Activated naive CD4-positive, alpha-beta T cell treated with Interleukin-2 at 50 U/mL for 16 hours (primary cell): ENCODE data around the gene RNH1.
A peak's percentile ranks its signal among the peaks of the same experiment; 100 is the strongest.
"Not testable (repeated sequence)": the region's sequence is repeated elsewhere in the genome, so short reads cannot be mapped to it uniquely, and the experiment has no call there.

Experiments used
- DNase-seq: peaks from one replicate; pipeline ENCODE4 v3.0.0-alpha.2; 2020

RNH1 gene

DNA sequence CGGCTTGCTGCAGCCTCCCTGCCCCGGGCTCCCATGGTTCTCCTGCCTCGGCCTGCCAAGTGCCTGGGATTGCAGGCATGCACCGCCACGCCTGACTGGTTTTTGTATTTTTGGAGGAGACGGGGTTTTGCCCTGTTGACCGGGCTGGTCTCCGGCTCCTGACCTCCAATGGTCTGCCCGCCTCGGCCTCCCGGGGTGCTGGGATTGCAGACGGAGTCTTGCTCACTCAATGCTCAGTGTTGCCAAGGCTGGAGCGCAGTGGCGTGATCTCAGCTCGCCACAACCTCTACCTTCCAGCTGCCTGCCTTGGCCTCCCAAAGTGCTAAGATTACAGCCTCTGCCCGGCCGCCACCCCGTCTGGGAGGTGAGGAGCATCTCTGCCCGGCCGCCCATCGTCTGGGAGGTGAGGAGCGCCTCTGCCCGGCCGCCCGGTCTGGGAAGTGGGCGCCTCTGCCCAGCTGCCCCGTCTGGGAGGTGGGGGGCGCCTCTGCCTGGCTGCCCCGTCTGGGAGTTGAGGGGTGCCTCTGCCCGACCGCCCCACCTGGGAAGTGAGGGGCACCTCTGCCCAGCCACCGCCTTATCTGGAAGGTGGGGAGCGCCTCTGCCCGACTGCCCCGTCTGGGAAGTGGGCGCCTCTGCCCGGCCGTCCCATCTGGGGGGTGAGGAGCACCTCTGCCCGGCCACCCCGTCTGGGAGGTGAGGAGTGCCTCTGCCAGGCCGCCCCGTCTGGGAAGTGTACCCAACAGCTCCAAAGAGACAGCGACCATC, 10.1 kb upstream of the RNH1 start:
- DNase-seq: not testable (repeated sequence)

DNA sequence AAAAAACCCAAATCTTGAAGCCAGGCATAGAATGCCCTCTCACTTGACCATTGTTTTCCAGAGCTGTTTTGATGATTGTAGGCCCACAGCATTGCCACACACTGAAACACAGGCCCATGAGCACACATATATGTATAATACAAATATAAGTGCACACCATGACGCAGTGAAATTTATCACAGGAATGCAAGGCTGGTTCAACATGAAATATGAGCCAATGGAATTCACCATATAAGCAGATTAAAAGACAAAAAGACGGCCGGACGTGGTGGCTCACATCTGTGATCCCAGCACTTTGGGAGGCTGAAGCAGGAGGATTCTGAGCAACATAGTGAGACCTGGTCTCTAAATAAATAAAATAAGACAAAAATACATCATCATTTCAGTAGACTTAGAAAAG, 9.4 kb upstream of the RNH1 start:
- DNase-seq: no peak

DNA sequence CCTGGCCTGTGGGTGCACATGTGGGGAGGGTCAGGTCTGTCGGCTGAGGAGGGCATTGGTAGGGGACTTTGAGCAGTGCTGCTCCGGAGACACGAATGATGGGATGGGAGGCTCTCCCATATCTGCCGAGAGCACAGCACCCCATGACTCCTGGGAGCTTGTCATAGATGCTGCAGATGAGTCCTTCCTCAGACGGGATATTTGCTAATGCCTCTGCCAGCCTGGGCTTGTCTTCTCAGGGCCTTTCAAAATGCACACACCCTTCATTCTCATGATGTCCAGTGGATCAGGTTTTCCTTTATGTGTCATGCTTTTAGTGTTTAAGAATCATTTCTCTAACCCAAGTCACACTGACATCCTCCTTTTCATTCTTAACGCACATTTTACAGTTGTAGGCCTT, 8.1 kb upstream of the RNH1 start:
- DNase-seq: no peak

DNA sequence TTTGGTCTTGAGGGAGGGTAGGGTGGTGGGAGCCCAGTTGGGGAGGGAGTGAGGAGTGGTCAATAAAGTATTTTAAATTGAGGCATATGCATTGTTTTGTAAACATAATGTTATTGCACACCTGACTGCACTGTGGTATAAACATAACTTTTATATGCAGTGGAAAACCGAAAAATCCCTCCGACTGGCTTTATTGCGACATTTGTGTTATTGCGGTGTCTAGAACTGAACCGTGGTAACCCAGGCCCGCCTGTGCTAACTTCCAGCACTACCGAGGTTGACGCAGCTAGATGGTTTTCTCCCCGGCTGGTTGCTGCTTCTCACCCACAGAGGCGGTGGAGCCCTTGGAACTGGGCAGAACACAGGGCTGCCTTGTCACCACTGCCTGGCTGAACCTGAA, 7.6 kb upstream of the RNH1 start:
- no peak for DNase-seq

DNA sequence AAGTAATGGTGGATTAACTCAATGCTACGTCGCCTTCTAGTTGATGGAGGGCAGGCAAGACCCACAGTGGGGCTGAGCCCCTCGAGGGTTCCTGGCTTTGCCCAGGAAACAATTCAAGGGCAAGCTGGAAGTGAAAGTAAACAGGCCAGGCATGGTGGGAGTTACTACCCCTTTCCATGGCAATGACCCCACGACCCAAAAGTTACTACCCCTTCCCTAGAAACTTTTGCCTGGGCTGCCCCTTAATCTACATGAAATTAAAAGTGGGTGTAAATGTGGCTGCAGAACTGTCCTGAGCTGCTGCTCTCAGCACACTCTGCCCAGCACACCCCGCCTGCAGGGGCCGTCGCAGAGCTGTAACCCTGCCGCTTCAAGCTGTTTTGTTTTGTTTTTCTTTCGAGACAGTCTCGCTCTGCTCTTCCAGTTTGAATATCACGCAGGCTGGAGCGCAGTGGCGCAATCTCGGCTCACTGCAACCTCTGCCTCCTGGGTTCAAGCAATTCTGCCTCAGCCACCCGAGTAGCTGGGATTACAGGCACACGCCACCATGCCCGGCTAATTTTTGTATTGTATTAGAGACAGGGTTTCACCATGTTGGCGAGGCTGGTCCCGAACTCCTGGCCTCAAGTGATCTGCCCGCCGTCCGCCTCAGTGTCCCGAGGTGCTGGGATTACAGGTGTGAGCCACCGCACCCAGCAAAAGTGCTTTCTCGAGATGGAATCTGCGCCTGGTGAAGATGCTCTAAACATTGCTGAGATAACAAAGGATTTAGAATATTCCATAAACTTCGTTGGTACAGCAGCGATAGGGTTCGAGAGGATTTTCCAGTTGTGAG, 5.9 kb upstream of the RNH1 start:
- no peak for DNase-seq

GRCh38 chr11:508956-509355, 1.9 kb upstream of the RNH1 start:
- DNase-seq: no peak

DNA sequence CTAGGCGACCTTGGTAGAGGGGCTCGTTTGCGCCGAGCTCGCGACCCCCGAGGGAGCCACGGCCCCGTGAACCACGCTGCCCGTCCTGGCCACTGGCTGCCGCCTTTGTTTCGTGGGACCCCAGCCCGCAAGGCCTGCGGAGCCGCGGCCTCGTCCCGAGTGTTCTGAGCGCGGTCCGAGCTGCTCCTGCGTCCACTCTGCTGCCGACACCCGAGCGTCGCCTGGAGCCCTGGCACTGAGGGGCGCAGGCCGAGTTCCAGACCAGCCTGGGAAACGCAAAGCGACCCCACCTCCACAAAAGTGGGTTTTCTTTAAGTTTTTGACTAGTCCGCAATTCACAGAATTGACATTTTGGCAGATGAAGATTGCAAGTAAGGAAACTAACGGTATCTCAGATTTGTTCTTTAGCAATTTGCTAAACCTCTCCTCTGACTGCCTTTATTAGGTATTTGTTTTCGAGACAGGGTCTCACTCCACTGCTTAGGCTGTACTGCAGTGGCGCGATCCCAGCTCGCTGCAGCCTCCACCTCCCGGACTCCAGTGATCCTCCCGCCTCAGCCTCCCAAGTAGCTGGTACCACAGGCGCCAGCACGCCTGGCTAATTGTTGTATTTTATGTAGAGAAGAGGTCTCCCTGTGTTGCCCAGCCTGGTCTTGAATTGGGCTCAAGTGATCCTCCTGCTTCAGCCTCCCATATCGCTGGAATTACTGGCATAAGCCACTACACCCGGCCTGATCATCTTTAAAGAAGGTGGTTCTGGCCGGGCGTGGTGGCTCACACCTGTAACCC, 879 bp upstream of the RNH1 start:
- DNase-seq: no peak

- peak; percentile 97 for DNase-seq
These were observed 626 bp downstream of the RNH1 start for GRCh38 chr11:506238-506994.

DNA sequence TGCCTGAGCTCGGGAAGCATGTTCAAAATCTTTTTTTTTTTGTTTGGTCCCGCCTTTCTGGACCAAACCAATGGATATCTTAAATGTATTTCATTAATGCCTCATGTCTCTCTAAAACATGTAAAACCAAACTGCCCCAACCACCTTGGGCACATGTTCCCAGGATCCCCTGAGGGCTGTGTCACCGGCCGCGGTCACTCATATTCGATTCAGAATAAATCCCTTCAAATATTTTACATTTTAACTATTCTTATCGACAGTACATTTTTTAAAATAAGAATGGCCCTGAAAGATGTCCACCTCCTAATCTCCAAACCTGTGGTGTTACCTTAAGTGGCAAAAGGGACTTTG, 2.1 kb downstream of the RNH1 start:
- DNase-seq: no peak

GRCh38 chr11:504053-504993, 2.7 kb downstream of the RNH1 start:
- DNase-seq: no peak

GRCh38 chr11:503179-503981, 3.7 kb downstream of the RNH1 start:
- DNase-seq: peak; percentile 45

DNA sequence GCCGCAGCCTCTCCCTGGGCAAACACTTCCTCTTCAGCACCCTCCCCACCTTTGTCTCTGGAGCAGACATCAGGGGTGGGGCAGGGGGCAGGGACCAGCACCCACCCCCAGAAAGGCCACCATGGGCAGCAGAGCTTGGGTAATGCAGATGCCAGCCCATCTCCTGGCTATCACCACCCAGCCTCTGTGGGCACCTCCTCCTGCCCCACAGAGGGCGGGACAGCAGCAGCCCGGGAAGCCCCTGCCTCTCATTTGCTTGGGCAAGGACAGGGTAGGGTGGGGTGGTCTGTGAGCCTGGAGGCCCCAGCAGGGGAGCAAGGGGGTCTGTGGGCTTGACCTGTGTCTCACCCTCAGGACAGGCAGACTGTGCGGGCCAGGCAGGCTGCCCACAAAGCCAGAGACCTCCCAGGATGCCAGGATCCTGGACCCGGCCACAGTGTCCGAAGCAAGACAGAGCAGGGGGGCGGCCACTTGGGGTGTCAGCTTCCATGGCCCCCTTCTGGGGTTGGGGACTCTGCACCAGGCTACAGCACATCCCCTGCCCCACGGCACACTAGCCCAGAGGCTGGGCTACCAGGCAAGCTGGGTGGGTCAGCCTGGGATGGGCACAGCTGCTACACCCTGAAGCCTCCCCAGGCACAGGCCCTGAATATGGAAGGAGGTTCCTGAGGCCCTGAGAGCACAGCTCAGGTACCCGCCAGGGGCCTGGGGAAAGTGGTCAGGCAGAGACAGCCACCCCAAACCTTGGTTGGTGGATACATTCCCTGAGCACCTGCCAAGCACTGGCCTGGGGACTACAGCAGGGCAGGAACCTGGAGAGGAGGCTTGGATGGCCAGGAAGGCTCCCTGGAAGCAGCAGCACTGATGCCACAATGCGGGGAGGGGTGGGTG, 4.5 kb downstream of the RNH1 start:
- DNase-seq: no peak

GRCh38 chr11:501683-502287, 5.3 kb downstream of the RNH1 start:
- no peak for DNase-seq

- DNase-seq: no peak
These were observed 5.9 kb downstream of the RNH1 start for GRCh38 chr11:501001-501682.

DNA sequence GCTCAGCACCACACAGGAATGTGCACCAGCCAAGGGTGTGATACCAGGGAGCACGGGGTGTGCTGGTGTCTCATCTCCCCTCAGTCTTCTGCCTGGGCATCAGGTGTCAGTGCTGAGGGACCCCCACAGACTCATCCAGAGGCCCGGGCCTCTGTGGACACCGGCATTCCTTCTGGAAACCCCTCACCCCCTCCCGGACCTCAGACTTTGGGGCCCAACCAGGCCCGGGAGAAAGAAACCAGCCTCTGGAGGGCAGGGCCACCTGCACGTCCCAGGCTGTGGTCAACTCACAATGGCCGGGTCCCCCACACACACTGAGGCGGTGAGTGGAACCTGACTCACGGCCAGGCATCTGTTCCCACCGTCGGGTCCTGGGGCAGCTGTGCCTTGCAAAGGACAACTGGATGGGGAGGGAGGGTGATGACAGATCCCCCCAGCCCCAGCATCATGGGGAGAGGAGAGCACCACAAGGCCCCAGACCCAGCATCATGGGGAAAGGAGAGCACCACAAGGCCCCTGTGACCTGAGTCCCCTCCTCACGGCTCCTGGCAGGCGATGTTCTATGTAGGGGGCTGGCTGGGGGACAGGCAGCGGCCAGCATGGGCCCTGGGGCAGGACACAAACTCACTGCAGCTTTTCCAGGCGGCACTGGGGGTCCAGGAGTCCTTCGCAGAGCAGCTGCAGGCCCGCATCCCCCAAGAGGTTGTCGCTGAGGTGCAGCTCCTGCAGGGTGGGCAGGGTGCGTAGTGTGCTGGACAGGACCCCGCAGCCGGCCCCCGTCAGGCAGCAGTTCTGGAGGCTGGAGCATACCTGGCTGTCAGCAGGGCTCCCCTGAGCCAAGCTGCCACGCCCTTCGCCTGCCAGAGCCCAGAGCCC, 7.6 kb downstream of the RNH1 start:
- DNase-seq: no peak

- DNase-seq: no peak
These were observed 8.5 kb downstream of the RNH1 start for GRCh38 chr11:498297-499181.
